GM12875 (cell line): ENCODE data around the gene NEU2.

Experiments used
- H3K4me3 ChIP-seq: one replicate; pipeline ENCODE4 v1.5.1; 2011; ENCODE audit warnings: low read depth, low read length, control low read depth
- TF ChIP-seq, protein P1 (sequence below): IDR thresholded peaks from 2 replicates; pipeline ENCODE4 v1.5.1; 2011; ENCODE audit warnings: low read depth, mild to moderate bottlenecking, control low read depth, inconsistent platforms, low read length, moderate library complexity, borderline replicate concordance; ENCODE audit not compliant: insufficient read depth

NEU2 gene

GRCh38 chr2:233003658-233004555 lies 28.6 kb upstream of the NEU2 start:
- H3K4me3 ChIP-seq: no peak overlapping the region
- TF ChIP-seq, protein P1, sequence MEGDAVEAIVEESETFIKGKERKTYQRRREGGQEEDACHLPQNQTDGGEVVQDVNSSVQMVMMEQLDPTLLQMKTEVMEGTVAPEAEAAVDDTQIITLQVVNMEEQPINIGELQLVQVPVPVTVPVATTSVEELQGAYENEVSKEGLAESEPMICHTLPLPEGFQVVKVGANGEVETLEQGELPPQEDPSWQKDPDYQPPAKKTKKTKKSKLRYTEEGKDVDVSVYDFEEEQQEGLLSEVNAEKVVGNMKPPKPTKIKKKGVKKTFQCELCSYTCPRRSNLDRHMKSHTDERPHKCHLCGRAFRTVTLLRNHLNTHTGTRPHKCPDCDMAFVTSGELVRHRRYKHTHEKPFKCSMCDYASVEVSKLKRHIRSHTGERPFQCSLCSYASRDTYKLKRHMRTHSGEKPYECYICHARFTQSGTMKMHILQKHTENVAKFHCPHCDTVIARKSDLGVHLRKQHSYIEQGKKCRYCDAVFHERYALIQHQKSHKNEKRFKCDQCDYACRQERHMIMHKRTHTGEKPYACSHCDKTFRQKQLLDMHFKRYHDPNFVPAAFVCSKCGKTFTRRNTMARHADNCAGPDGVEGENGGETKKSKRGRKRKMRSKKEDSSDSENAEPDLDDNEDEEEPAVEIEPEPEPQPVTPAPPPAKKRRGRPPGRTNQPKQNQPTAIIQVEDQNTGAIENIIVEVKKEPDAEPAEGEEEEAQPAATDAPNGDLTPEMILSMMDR: no peak

DNA sequence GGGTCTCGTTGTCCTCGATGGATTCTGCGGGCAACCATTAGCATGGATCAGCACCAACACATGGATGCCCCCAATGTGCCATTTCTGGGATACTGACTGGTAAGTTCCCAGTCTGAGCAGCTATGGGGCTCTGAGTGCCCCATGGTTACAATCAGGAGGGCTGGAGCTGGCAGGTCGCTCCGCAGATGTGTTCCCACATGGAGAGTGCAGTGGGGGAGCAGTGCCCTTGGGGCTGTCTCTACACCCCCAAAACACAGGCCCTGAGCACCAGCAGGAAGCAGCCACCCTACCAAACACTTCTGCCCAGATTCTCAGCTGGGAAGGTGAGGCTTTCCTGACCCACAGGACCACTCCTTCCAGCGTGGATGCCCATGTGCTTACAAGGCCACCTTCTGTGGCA lies 27.4 kb upstream of the NEU2 start:
- TF ChIP-seq, protein P1: no peak
- H3K4me3 ChIP-seq: no peak overlapping the region

DNA sequence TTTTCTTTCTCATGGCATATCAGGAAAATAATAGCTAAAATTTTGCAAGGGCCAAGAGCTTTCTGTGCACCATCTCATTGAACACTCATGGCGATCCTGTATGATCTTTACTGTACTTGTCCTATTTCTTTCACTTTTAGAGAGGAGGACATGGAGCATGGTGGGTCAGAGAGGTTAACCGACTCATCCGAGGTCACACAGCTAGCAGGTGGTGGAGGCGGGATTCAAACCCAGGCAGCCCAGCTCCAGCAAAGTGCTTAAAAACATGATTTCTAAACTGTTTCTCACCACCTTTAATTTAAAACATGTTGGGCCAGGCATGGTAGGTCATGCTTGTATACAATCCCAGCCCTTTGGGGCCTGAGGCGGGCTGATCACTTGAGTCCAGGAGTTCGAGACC lies 25.8 kb upstream of the NEU2 start:
- H3K4me3 ChIP-seq: no peak overlapping the region
- TF ChIP-seq, protein P1: no peak

DNA sequence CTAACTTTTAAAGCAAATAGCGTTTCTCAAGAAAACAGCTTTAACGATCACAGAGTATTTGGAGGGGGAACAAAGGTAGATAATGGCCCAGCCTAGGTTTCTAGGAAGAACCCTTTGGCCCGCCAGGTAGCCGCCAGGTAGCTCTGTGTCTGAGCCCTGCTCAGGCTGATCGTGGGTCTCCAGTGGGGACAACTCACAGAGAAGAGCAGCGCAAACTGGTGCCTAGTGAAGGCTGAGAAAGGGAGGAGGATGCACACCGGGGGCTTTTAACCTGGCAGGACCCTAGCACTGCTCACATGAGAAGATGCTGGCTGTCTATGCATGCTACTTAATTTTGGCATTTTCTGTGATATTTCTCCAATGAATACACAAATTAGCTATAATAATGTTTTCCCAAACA lies 25.2 kb upstream of the NEU2 start:
- TF ChIP-seq, protein P1: no peak
- H3K4me3 ChIP-seq: no peak overlapping the region

DNA sequence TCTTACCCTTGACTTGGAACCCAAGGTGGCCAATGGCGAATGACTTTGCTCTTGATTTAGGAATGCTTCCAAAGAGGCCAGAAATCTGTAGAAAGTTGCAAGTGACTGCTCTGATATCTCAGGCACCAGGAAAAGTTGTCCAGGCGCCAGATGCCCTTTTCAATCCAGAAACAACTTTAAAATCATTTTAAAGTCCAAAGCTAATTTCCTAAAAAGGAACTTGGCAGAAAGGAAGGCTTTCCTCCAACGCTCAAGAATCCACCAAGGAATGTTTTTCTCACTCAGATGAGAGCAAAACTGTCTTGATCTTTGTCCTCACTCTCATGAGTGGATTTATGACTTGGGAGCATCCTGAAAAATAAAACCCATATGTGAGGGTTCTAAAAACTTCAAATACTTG lies 24.7 kb upstream of the NEU2 start:
- TF ChIP-seq, protein P1: no peak
- no peak overlapping the region for H3K4me3 ChIP-seq

DNA sequence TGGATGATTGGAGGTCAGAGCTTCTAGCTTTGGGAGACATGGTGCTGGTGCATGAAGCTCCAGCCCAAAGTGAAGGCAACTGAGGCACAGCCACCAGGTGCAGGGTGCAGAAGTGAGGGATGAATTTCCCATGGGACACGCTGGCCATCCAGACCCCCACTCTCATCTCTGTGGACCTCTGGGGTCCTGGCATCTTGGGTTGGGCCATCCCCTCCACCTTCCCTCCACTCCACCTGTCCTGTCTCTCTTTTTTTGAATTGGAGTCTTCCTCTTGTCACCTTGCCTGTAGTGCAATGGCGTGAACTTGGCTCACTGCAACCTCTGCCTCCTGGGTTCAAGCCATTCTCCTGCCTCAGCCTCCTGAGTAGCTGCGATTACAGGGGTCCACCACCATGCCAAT lies 22.8 kb upstream of the NEU2 start:
- TF ChIP-seq, protein P1: no peak
- no peak overlapping the region for H3K4me3 ChIP-seq
